ENCODE measurements around the gene ARRDC4. TPM values are rescaled to one million over a fixed set of nuclear protein-coding genes. Genes with fewer than 3 reads are reported as not detected.

ARRDC4 gene
- total and polyA plus RNA-seq, 2 experiments from 2014 or later: 24.7 to 35.2 TPM

DNA sequence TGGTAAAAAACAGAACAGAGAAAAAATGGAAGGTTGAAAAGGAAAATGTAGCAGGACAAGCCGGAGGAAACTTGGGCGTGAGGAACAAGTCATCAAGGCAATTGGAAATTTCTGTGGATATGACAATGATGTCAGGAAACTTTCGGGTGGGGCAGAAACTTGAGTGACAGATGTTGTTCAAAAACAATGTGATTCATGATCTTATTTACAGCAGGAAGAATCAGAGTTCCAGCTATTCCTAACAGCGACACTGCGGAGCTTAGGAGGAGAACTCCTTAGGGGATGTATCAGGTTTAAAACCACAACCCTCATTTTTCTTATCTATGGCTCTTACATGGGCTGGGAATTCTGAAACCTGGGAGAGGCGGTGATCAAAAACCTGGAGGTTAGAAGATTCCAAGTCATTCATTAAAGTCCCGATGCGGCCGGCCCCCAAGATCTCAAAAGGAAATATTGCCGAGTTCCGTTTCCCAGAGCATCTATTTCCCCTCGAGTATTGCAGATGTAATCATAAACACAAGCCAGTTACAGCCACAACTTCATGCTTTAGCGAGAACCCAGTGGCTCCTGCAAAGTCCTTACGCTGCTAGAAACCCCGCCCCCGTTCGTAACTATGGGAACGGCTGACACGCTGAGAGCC is 659 bp upstream of the ARRDC4 start:
- TF ChIP-seq, protein P1, sequence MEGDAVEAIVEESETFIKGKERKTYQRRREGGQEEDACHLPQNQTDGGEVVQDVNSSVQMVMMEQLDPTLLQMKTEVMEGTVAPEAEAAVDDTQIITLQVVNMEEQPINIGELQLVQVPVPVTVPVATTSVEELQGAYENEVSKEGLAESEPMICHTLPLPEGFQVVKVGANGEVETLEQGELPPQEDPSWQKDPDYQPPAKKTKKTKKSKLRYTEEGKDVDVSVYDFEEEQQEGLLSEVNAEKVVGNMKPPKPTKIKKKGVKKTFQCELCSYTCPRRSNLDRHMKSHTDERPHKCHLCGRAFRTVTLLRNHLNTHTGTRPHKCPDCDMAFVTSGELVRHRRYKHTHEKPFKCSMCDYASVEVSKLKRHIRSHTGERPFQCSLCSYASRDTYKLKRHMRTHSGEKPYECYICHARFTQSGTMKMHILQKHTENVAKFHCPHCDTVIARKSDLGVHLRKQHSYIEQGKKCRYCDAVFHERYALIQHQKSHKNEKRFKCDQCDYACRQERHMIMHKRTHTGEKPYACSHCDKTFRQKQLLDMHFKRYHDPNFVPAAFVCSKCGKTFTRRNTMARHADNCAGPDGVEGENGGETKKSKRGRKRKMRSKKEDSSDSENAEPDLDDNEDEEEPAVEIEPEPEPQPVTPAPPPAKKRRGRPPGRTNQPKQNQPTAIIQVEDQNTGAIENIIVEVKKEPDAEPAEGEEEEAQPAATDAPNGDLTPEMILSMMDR (IDR thresholded peaks at IDR 0.05; ENCODE audit: low read depth, low read length): no peak
- Histone ChIP-seq H3K27ac (peak overlapping the region; percentile 11), H3K36me3 (no peaks in the 10 kb centered on the region), H3K4me3 (peak overlapping the region; percentile 30), H3K4me1 (ENCODE audit: low read depth) (peaks cover 8% of the 10 kb centered on the region), H3K9me3 (ENCODE audit: low read depth) (no peaks in the 10 kb centered on the region), H3K27me3 (no peaks in the 10 kb centered on the region)
- no peak for DNase-seq (ENCODE audit: low read depth in 1 of 2, low spot score in 1 of 2)

DNA sequence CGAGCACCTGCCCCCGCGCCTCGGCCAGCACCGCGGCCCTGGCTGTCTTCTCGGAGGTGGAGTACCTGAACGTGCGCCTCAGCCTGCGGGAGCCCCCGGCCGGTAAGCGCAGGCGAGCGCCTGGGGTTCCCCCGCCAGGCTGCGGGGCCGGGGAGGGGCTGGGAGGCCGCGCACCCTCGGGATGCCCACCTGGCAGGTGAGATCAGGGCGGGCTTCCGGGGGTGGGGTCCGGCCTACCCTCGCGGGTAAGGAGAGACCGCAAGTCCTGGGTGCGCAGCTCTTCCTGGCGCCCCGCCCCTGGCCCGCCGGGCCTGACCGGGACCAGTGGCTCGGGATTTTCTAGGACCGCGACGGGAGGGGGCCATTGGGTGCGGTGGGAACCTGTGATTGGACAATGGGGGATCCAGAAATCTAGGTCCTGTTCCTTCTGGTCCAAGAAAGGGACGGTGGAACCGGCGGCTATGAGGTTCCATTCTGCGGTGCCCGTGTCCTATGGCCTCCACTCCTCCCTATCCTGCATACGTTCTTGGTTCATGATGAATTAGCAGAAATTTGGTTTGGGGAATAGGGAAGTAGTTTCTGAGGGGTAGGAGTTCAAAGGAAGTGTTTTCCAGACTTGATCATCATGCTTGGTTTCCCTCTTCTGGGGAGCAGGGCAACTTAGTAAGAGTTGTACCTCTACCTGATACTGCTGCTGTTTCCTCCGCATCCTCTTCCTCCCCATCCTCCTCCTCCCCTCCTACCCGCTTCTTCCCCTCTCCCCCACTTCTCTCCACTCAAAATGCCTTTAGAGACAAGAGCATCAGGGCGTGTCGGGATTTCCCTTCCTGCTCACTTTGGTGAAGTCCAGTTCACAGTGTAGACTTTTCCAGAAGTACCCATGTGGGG is 808 bp downstream of the ARRDC4 start:
- H3K4me1 ChIP-seq (ENCODE audit: low read depth): peaks cover 18% of the 10 kb centered on the region
- peak; percentile 22 for DNase-seq (ENCODE audit: low read depth in 1 of 2, low spot score in 1 of 2)
- H3K27ac ChIP-seq: peak overlapping the region; percentile 68
- peaks cover 7% of the 10 kb centered on the region for H3K36me3 ChIP-seq
- no peaks in the 10 kb centered on the region for H3K9me3 ChIP-seq (ENCODE audit: low read depth)
- peak overlapping the region; percentile 96 for H3K4me3 ChIP-seq
- H3K27me3 ChIP-seq: no peaks in the 10 kb centered on the region
- TF ChIP-seq, protein P1 (IDR thresholded peaks at IDR 0.05; ENCODE audit: low read depth, low read length): no peak

DNA sequence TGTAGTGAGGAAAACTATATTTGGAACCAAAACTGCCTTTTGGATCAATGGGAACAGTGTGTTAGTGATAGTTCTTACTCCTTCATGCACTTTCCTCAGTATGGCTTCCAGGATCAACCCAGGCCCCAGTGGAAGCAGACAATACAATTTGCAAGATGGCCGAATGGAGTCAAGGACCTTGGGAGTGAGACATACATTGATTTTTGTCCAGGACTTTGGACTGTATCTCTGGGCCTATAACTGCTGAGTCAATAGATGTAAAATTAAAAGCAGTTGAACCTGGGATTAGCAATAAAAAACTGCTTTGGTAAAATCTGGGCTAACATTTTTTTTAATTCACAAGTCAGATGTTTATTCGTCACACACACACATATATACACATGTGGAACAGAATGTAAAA is 1.8 kb downstream of the ARRDC4 start:
- H3K27ac ChIP-seq: no peak overlapping the region
- DNase-seq (ENCODE audit: low read depth in 1 of 2, low spot score in 1 of 2): no peak
- no peaks in the 10 kb centered on the region for H3K9me3 ChIP-seq (ENCODE audit: low read depth)
- peak overlapping the region; percentile 96 for H3K4me3 ChIP-seq
- peaks cover 17% of the 10 kb centered on the region for H3K36me3 ChIP-seq
- no peaks in the 10 kb centered on the region for H3K27me3 ChIP-seq
- H3K4me1 ChIP-seq (ENCODE audit: low read depth): peaks cover 18% of the 10 kb centered on the region
- TF ChIP-seq, protein P1 (IDR thresholded peaks at IDR 0.05; ENCODE audit: low read depth, low read length): no peak

DNA sequence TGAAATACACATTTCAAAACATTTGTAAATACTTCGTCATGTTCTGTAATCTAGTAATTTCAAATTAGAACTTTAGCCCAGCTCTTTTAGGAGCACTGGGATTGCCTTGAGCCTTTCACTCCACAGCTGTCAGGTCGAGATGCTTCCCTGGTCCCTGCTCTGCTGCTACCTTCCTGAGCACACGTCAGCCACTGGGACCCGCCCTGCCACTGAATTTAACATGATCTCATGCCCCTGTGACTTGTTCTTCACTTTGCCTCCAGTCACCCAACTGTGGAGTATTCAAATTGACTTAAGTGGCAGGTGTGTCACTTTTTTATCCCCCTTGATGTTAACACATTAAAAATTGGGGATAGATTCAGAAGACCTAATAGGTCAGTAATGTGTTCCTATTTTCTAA is 3.3 kb downstream of the ARRDC4 start:
- Histone ChIP-seq H3K9me3 (ENCODE audit: low read depth) (no peaks in the 10 kb centered on the region), H3K27ac (no peak overlapping the region), H3K4me1 (ENCODE audit: low read depth) (peaks cover 18% of the 10 kb centered on the region), H3K27me3 (no peaks in the 10 kb centered on the region), H3K4me3 (no peak overlapping the region), H3K36me3 (peaks cover 28% of the 10 kb centered on the region)
- TF ChIP-seq, protein P1 (IDR thresholded peaks at IDR 0.05; ENCODE audit: low read depth, low read length): no peak
- DNase-seq (ENCODE audit: low read depth in 1 of 2, low spot score in 1 of 2): no peak

DNA sequence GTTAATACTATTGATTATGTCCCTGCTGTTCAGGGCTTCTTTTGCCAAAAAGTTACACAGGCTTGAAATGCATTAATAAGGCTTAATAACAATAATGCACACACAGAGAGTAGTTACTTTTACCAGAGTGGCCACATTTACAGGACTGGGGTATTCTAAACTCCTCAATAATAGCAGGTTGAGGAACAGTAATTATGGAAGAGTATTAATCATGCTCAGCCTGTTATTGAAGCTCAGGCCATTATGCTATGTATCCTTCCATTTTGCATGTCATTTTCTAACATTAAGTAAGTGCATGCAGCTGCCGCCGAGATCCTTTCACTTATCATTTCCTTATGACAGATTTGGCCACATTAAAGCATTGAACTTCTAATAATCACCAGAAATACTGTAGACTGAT is 5.7 kb downstream of the ARRDC4 start:
- Histone ChIP-seq H3K9me3 (ENCODE audit: low read depth) (no peaks in the 10 kb centered on the region), H3K4me1 (ENCODE audit: low read depth) (peaks cover 18% of the 10 kb centered on the region), H3K27ac (no peak overlapping the region), H3K4me3 (no peak overlapping the region), H3K36me3 (peaks cover 53% of the 10 kb centered on the region), H3K27me3 (no peaks in the 10 kb centered on the region)
- TF ChIP-seq, protein P1 (IDR thresholded peaks at IDR 0.05; ENCODE audit: low read depth, low read length): no peak
- no peak for DNase-seq (ENCODE audit: low read depth in 1 of 2, low spot score in 1 of 2)

Data from cardiac muscle cell (in vitro differentiated cells and primary cell).